HCT116 (cell line): Measurements from ENCODE around the gene GNG12. TPM values are rescaled to one million over a fixed set of nuclear protein-coding genes. Genes with fewer than 3 reads are reported as not detected.

Experiments used
- ATAC-seq: fragments of 200-7000 bp; cut with Tn5 transposase; 2 replicates; pipeline ENCODE4 v1.9.1; 2020; ENCODE audit warnings: mild to moderate bottlenecking, moderate library complexity
- BruUV-seq: library from RNA; stranded (reverse); fragments of 400-500 nt; replicated peaks from 2 replicates; lab custom pipeline; 2021; lab: Mats Ljungman, UMichigan
- CTCF ChIA-PET: fragments of 300-600 bp; sonication (Branson Sonifier 250); formaldehyde crosslinking; loops from one replicate; lab custom pipeline; 2021; ENCODE audit warnings: antibody characterized with exemption; lab: Charles Lee
- POLR2A ChIA-PET: fragments of 300-600, 350-600 bp; sonication (Branson Sonifier 250); formaldehyde crosslinking; loops from one replicate; lab custom pipeline; 2021; ENCODE audit warnings: antibody characterized with exemption; lab: Charles Lee
- RAD21 ChIA-PET, 2 experiments: fragments of 300-600 bp; sonication (Branson Sonifier 250); formaldehyde crosslinking; loops; one replicate each; lab custom pipeline; 2023; ENCODE audit warnings: low total read pairs in 2 of 2; ENCODE audit not compliant: uncharacterized antibody in 2 of 2, unreplicated experiment in 2 of 2, low non-redundant PET in 1 of 2; lab: Charles Lee
- DNase-seq: peaks from one replicate; pipeline ENCODE4 v3.0.0-alpha.2; 2010; ENCODE audit warnings: low read depth, low spot score
- H2AFZ ChIP-seq: fragments of 200-600 bp; shearing (Covaris generic), sonication (generic); 2 replicates; pipeline ENCODE4 v1.6.1; 2017; ENCODE audit warnings: low read depth, mixed run types, mixed read lengths, antibody characterized with exemption, low read length; ENCODE audit not compliant: poor library complexity, severe bottlenecking
- H3K27ac ChIP-seq: 2 replicates; pipeline ENCODE4 v1.5.1; 2012; ENCODE audit warnings: low read depth, low read length
- H3K27me3 ChIP-seq: fragments of 200-600 bp; sonication (generic); 2 replicates; pipeline ENCODE4 v1.6.1; 2016; ENCODE audit warnings: mixed run types, low read length, mixed read lengths; ENCODE audit not compliant: insufficient read depth
- H3K36me3 ChIP-seq, 2 experiments: fragments of 200-500 bp in 1 of 2; fragments of 200-600 bp in 1 of 2; sonication (Bioruptor generic) in 1 of 2; sonication (generic) in 1 of 2; 2 replicates each; pipeline versions ENCODE4 v1.5.1 to v1.6.1; 2014 to 2016; ENCODE audit warnings: low read length in 2 of 2, inconsistent platforms in 1 of 2, mixed read lengths in 1 of 2, mixed run types in 1 of 2; ENCODE audit not compliant: insufficient read depth in 2 of 2, control insufficient read depth in 1 of 2
- H3K4me1 ChIP-seq, 2 experiments: fragments of 200-600 bp in 1 of 2; sonication (generic) in 1 of 2; 2 replicates each; pipeline versions ENCODE4 v1.5.1 to v1.6.1; 2012 to 2017; ENCODE audit warnings: low read length in 2 of 2, inconsistent platforms in 1 of 2, mild to moderate bottlenecking in 1 of 2, mixed read lengths in 1 of 2, mixed run types in 1 of 2, moderate library complexity in 1 of 2; ENCODE audit not compliant: insufficient read depth in 2 of 2, control insufficient read depth in 1 of 2
- H3K4me2 ChIP-seq: fragments of 200-600 bp; sonication (generic); 2 replicates; pipeline ENCODE4 v1.6.1; 2017; ENCODE audit warnings: mixed run types, low read length, mixed read lengths
- H3K4me3 ChIP-seq, 2 experiments: fragments of 200-600 bp in 1 of 2; sonication (generic) in 1 of 2; replicated peaks in 1 of 2; 2 replicates each; pipeline ENCODE4 v1.5.1; 2011 to 2016; ENCODE audit warnings: low read length in 2 of 2, control low read depth in 1 of 2, low read depth in 1 of 2, mild to moderate bottlenecking in 1 of 2, mixed read lengths in 1 of 2, mixed run types in 1 of 2
- H3K79me2 ChIP-seq: fragments of 200-600 bp; sonication (generic); 2 replicates; pipeline ENCODE4 v1.6.1; 2017; ENCODE audit warnings: mild to moderate bottlenecking, mixed run types, low read length, moderate library complexity, mixed read lengths; ENCODE audit not compliant: insufficient read depth
- H3K9ac ChIP-seq: fragments of 200-600 bp; sonication (generic); 2 replicates; pipeline ENCODE4 v1.6.1; 2016; ENCODE audit warnings: low read length, mixed read lengths
- H3K9me2 ChIP-seq: fragments of 200-600 bp; sonication (generic), shearing (Covaris generic); 2 replicates; pipeline ENCODE4 v1.6.1; 2017; ENCODE audit warnings: mixed run types, mild to moderate bottlenecking, moderate library complexity; ENCODE audit not compliant: insufficient read depth
- H3K9me3 ChIP-seq, 2 experiments: fragments of 200-500 bp in 1 of 2; fragments of 200-600 bp in 1 of 2; sonication (Bioruptor generic) in 1 of 2; sonication (generic) in 1 of 2; 2 replicates each; pipeline ENCODE4 v1.6.1; 2014 to 2017; ENCODE audit warnings: low read length in 2 of 2, mixed read lengths in 2 of 2, inconsistent platforms in 1 of 2, low read depth in 1 of 2, mild to moderate bottlenecking in 1 of 2, mixed run types in 1 of 2, moderate library complexity in 1 of 2; ENCODE audit not compliant: control insufficient read depth in 1 of 2, insufficient read depth in 1 of 2
- H4K20me1 ChIP-seq: fragments of 200-600 bp; sonication (generic), shearing (Covaris generic); 2 replicates; pipeline ENCODE4 v1.6.1; 2017; ENCODE audit warnings: mixed run types, mild to moderate bottlenecking, moderate library complexity; ENCODE audit not compliant: insufficient read depth
- ATF3 ChIP-seq: IDR thresholded peaks from 2 replicates; pipeline ENCODE4 v1.6.1; 2012
- CEBPB ChIP-seq: IDR thresholded peaks from 2 replicates; pipeline ENCODE4 v1.6.1; 2012; ENCODE audit warnings: low read depth
- ELF1 ChIP-seq: IDR thresholded peaks from 2 replicates; pipeline ENCODE4 v1.6.1; 2012; ENCODE audit warnings: low read depth, borderline replicate concordance
- EZH2 ChIP-seq: fragments of 200-600 bp; sonication (generic); IDR thresholded peaks from 2 replicates; pipeline ENCODE4 v1.6.1; 2017; ENCODE audit warnings: antibody characterized with exemption, mixed run types
- EZH2phosphoT487 ChIP-seq: fragments of 200-600 bp; IDR thresholded peaks from 2 replicates; pipeline ENCODE4 v1.6.1; 2018; ENCODE audit warnings: antibody characterized with exemption, borderline replicate concordance
- FOSL1 ChIP-seq: IDR thresholded peaks from 2 replicates; pipeline ENCODE4 v1.6.1; 2012; ENCODE audit warnings: low read depth
- JUND ChIP-seq: IDR thresholded peaks from 2 replicates; pipeline ENCODE4 v1.6.1; 2012
- MAX ChIP-seq: IDR thresholded peaks from 2 replicates; pipeline ENCODE4 v1.6.1; 2012
- POLR2A ChIP-seq: IDR thresholded peaks from 2 replicates; pipeline ENCODE4 v1.7.0; 2011; ENCODE audit warnings: borderline replicate concordance; ENCODE audit not compliant: insufficient read depth, insufficient read length; ENCODE audit errors: extremely low read depth
- POLR2AphosphoS5 ChIP-seq: IDR thresholded peaks from 2 replicates; pipeline ENCODE4 v1.6.1; 2011; ENCODE audit warnings: mild to moderate bottlenecking, low read depth, low read length, moderate library complexity
- RAD21 ChIP-seq: IDR thresholded peaks from 2 replicates; pipeline ENCODE4 v1.6.1; 2012; ENCODE audit warnings: low read depth, mild to moderate bottlenecking
- SIN3A ChIP-seq: IDR thresholded peaks from 2 replicates; pipeline ENCODE4 v1.6.1; 2012; ENCODE audit warnings: low read depth
- SP1 ChIP-seq: IDR thresholded peaks from 2 replicates; pipeline ENCODE4 v1.6.1; 2012; ENCODE audit warnings: low read depth
- SRF ChIP-seq: IDR thresholded peaks from 2 replicates; pipeline ENCODE4 v1.6.1; 2012; ENCODE audit warnings: low read depth
- TCF7L2 ChIP-seq: IDR thresholded peaks from 2 replicates; pipeline ENCODE4 v1.7.0; 2011; ENCODE audit warnings: borderline replicate concordance, inconsistent platforms; ENCODE audit not compliant: insufficient read depth, insufficient read length; ENCODE audit errors: extremely low read depth
- YY1 ChIP-seq: IDR thresholded peaks from 2 replicates; pipeline ENCODE4 v1.6.1; 2011; ENCODE audit warnings: low read length, low read depth, moderate library complexity, mild to moderate bottlenecking; ENCODE audit not compliant: insufficient replicate concordance; ENCODE audit errors: extremely low read depth
- ZFX ChIP-seq: fragments of 450-650 bp; IDR thresholded peaks from 2 replicates; pipeline ENCODE4 v1.6.1; 2017
- ZNF274 ChIP-seq: fragments of 200-500 bp; sonication (Bioruptor generic); IDR thresholded peaks from 2 replicates; pipeline ENCODE4 v1.6.1; 2014; ENCODE audit warnings: mild to moderate bottlenecking, low read depth, low read length, inconsistent platforms
- intact Hi-C: fragments of 100-400 bp; cut with micrococcal nuclease; formaldehyde crosslinking; loops from 2 replicates; pipeline ENCODE4 v1.10.0; 2022
- total RNA-seq: library from RNA; stranded (reverse); gene quantifications from one replicate; pipeline ENCODE4 v1.2.1, GENCODE V29; 2021; ENCODE audit not compliant: unreplicated experiment
- TF ChIP-seq, protein P1 (sequence below), 3 experiments: fragments of 200-600 bp in 1 of 3; sonication (generic) in 1 of 3; IDR thresholded peaks in 2 of 3; conservative IDR thresholded peaks in 1 of 3; 2 replicates each; pipeline ENCODE4 v1.5.1; 2012 to 2017; ENCODE audit warnings: low read depth in 2 of 3, low read length in 2 of 3, antibody characterized with exemption in 1 of 3, borderline replicate concordance in 1 of 3, control low read depth in 1 of 3, mild to moderate bottlenecking in 1 of 3, mixed read lengths in 1 of 3, mixed run types in 1 of 3, moderate library complexity in 1 of 3; ENCODE audit not compliant: insufficient read depth in 1 of 3
- TF ChIP-seq, protein P2 (sequence below): IDR thresholded peaks from 2 replicates; pipeline ENCODE4 v1.6.1; 2011; ENCODE audit warnings: mild to moderate bottlenecking, low read length, moderate library complexity; ENCODE audit not compliant: insufficient replicate concordance; ENCODE audit errors: extremely low read depth

GNG12 gene
- total RNA-seq, 1 experiment from 2014 or later: 49.6 TPM

GRCh38 chr1:67733681-67734322 lies 99.5 kb downstream of the GNG12 start:
- ATAC-seq (no peak), DNase-seq (no peak)
- POLR2A ChIA-PET: interaction anchor here (0.9 kb wide), 1 partner anchor 16 kb away, joined by 3 read pairs; no protein-coding TSS in a partner anchor
- Histone ChIP-seq H3K9me3 (no peaks in the 10 kb centered on the region), H3K9ac (no peak overlapping the region), H3K4me1 (peaks cover 16 to 26% of the 10 kb centered on the region in 2 experiments), H4K20me1 (no peaks in the 10 kb centered on the region), H3K9me2 (no peaks in the 10 kb centered on the region), H3K4me3 (no peak overlapping the region), H3K27ac (no peak overlapping the region), H2AFZ (no peak overlapping the region), H3K79me2 (no peaks in the 10 kb centered on the region), H3K27me3 (no peaks in the 10 kb centered on the region), H3K4me2 (no peak overlapping the region), H3K36me3 (no peaks in the 10 kb centered on the region)
- TF ChIP-seq EZH2phosphoT487 (no peak), POLR2A (no peak), SIN3A (no peak), YY1 (no peak), ZFX (no peak), MAX (no peak), ATF3 (no peak), RAD21 (no peak), FOSL1 (no peak), SRF (no peak), JUND (no peak), TCF7L2 (no peak), SP1 (no peak), CEBPB (no peak), ELF1 (no peak), EZH2 (no peak), ZNF274 (no peak), POLR2AphosphoS5 (no peak)
- TF ChIP-seq, protein P1, sequence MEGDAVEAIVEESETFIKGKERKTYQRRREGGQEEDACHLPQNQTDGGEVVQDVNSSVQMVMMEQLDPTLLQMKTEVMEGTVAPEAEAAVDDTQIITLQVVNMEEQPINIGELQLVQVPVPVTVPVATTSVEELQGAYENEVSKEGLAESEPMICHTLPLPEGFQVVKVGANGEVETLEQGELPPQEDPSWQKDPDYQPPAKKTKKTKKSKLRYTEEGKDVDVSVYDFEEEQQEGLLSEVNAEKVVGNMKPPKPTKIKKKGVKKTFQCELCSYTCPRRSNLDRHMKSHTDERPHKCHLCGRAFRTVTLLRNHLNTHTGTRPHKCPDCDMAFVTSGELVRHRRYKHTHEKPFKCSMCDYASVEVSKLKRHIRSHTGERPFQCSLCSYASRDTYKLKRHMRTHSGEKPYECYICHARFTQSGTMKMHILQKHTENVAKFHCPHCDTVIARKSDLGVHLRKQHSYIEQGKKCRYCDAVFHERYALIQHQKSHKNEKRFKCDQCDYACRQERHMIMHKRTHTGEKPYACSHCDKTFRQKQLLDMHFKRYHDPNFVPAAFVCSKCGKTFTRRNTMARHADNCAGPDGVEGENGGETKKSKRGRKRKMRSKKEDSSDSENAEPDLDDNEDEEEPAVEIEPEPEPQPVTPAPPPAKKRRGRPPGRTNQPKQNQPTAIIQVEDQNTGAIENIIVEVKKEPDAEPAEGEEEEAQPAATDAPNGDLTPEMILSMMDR (IDR thresholded peaks at IDR 0.05 in 2 of 3, conservative IDR thresholded peaks at IDR 0.05 in 1 of 3; ENCODE audit: borderline replicate concordance in 1 of 3, insufficient read depth in 1 of 3, low read depth in 2 of 3, low read length in 2 of 3): no peak
- TF ChIP-seq, protein P2, sequence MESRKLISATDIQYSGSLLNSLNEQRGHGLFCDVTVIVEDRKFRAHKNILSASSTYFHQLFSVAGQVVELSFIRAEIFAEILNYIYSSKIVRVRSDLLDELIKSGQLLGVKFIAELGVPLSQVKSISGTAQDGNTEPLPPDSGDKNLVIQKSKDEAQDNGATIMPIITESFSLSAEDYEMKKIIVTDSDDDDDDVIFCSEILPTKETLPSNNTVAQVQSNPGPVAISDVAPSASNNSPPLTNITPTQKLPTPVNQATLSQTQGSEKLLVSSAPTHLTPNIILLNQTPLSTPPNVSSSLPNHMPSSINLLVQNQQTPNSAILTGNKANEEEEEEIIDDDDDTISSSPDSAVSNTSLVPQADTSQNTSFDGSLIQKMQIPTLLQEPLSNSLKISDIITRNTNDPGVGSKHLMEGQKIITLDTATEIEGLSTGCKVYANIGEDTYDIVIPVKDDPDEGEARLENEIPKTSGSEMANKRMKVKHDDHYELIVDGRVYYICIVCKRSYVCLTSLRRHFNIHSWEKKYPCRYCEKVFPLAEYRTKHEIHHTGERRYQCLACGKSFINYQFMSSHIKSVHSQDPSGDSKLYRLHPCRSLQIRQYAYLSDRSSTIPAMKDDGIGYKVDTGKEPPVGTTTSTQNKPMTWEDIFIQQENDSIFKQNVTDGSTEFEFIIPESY: no peak
- intact Hi-C loops: no loop called here
- no TSS peak for BruUV-seq
- RAD21 ChIA-PET: no interaction called here
- CTCF ChIA-PET: no interaction called here
